ENCODE measurements around the gene PSMA1.

PSMA1 gene

GRCh38 chr11:14463623-14464022, 56.6 kb downstream of the PSMA1 start:
- Histone ChIP-seq H3K4me3 (ENCODE audit: insufficient read length, low read depth) (no peak overlapping the region), H3K36me3 (ENCODE audit: insufficient read depth, insufficient read length, low read length) (peaks cover 92% of the 10 kb centered on the region), H3K9ac (ENCODE audit: insufficient read length, low read depth) (no peak overlapping the region), H3K27me3 (ENCODE audit: insufficient read depth, insufficient read length) (no peaks in the 10 kb centered on the region), H3K4me1 (ENCODE audit: insufficient read depth, insufficient read length) (no peaks in the 10 kb centered on the region), H3K9me3 (ENCODE audit: insufficient read depth, low read length) (no peaks in the 10 kb centered on the region)
- DNase-seq (ENCODE audit: low read depth, low spot score): no peak
- TF ChIP-seq SUZ12 (IDR thresholded peaks at IDR 0.05; ENCODE audit: extremely low read depth, insufficient read depth, insufficient read length) (no peak), YY1 (IDR thresholded peaks at IDR 0.05; ENCODE audit: insufficient read depth, insufficient read length) (no peak), ZNF274 (IDR thresholded peaks at IDR 0.05; ENCODE audit: low read depth, low read length) (no peak)

DNA sequence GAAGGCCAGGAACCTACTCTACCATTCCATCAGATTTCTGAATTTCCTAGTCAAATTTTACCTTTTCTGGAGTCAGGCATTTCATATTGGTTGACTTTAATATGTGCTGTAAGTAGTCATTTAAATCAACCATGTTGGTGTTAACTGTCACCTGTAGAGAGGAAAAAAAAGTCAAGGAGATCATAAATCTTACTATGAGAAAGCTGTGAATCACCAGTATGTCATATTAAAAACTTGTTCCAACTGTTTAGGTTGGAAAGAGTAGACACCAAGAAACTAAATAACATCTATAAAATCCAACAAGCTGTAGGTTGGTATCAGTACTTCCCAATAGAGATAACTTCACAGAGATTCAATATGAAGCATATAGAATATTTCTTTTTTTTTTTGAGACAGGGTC, 60.0 kb downstream of the PSMA1 start:
- no peak for DNase-seq (ENCODE audit: low read depth, low spot score)
- peaks cover 75% of the 10 kb centered on the region for H3K36me3 ChIP-seq (ENCODE audit: insufficient read depth, insufficient read length, low read length)
- no peaks in the 10 kb centered on the region for H3K27me3 ChIP-seq (ENCODE audit: insufficient read depth, insufficient read length)
- TF ChIP-seq ZNF274 (IDR thresholded peaks at IDR 0.05; ENCODE audit: low read depth, low read length) (no peak), YY1 (IDR thresholded peaks at IDR 0.05; ENCODE audit: insufficient read depth, insufficient read length) (no peak), SUZ12 (IDR thresholded peaks at IDR 0.05; ENCODE audit: extremely low read depth, insufficient read depth, insufficient read length) (no peak)
- H3K9me3 ChIP-seq (ENCODE audit: insufficient read depth, low read length): no peaks in the 10 kb centered on the region
- H3K4me3 ChIP-seq (ENCODE audit: insufficient read length, low read depth): no peak overlapping the region
- no peaks in the 10 kb centered on the region for H3K4me1 ChIP-seq (ENCODE audit: insufficient read depth, insufficient read length)
- H3K9ac ChIP-seq (ENCODE audit: insufficient read length, low read depth): no peak overlapping the region

DNA sequence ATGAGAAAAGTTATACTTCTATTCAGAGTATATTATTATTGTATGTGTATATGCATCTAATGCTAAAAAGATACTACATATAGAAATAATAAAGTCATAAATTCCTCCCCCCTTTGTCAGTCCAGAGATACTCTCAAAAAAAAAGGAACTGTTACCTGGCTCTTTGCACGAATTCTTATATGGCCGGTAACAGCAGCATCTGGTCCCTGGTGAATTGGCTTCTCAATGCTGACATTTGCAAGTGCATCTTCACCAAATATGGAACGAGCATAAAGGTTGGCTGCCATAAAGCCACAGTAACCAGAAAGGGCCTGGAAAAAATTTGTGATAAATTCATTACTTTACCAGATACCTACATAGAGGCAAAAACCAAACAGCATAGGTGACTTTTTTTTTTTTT, 61.8 kb downstream of the PSMA1 start:
- Histone ChIP-seq H3K4me1 (ENCODE audit: insufficient read depth, insufficient read length) (no peaks in the 10 kb centered on the region), H3K9ac (ENCODE audit: insufficient read length, low read depth) (no peak overlapping the region), H3K27me3 (ENCODE audit: insufficient read depth, insufficient read length) (no peaks in the 10 kb centered on the region), H3K36me3 (ENCODE audit: insufficient read depth, insufficient read length, low read length) (peaks cover 62% of the 10 kb centered on the region), H3K4me3 (ENCODE audit: insufficient read length, low read depth) (no peak overlapping the region), H3K9me3 (ENCODE audit: insufficient read depth, low read length) (no peaks in the 10 kb centered on the region)
- no peak for DNase-seq (ENCODE audit: low read depth, low spot score)
- TF ChIP-seq YY1 (IDR thresholded peaks at IDR 0.05; ENCODE audit: insufficient read depth, insufficient read length) (no peak), SUZ12 (IDR thresholded peaks at IDR 0.05; ENCODE audit: extremely low read depth, insufficient read depth, insufficient read length) (no peak), ZNF274 (IDR thresholded peaks at IDR 0.05; ENCODE audit: low read depth, low read length) (no peak)

DNA sequence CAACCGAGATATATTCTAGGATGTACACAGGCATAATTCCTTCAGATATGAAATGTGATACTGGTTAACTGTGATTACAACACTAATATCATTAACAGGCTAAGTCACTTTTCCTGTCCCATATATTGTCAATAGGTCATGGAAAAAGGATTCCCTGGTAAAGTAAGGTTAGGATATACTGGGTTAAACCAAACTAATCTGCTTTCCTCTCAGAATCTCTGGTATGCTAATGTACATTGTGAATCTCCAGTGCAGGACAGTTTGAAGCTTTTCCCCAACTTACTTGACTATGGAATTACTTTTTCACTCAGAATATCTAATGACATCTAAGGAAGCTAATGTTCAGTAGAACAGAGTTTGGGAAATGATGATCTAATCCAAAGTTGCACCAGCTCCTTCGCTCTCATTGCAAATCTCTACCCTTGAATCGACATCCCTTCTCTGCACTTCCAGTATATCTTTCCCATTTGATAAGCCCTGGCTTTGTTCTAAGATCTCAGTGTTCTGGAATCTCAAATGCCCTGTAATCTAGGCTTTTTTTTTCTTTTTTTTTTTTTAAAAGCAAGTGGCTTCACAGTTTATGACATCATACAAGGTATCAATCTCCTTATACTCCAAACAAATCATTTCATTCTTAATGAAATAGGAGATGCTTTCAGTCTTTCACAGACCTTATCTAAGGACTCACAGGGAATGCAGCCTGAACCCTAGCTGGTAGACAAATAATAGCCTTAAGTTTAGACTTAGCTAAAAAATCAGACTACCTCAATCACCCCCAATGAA, 64.3 kb downstream of the PSMA1 start:
- DNase-seq (ENCODE audit: low read depth, low spot score): no peak
- Histone ChIP-seq H3K9ac (ENCODE audit: insufficient read length, low read depth) (no peak overlapping the region), H3K9me3 (ENCODE audit: insufficient read depth, low read length) (no peaks in the 10 kb centered on the region), H3K27me3 (ENCODE audit: insufficient read depth, insufficient read length) (no peaks in the 10 kb centered on the region), H3K36me3 (ENCODE audit: insufficient read depth, insufficient read length, low read length) (peaks cover 49% of the 10 kb centered on the region), H3K4me3 (ENCODE audit: insufficient read length, low read depth) (no peak overlapping the region), H3K4me1 (ENCODE audit: insufficient read depth, insufficient read length) (no peaks in the 10 kb centered on the region)
- TF ChIP-seq YY1 (IDR thresholded peaks at IDR 0.05; ENCODE audit: insufficient read depth, insufficient read length): no peak
- TF ChIP-seq SUZ12 (IDR thresholded peaks at IDR 0.05; ENCODE audit: extremely low read depth, insufficient read depth, insufficient read length): no peak
- no peak for TF ChIP-seq ZNF274 (IDR thresholded peaks at IDR 0.05; ENCODE audit: low read depth, low read length)
